Karpas-422 (cell line): ENCODE results near the gene GNG4. TPM values are rescaled to one million over a fixed set of nuclear protein-coding genes. Genes with fewer than 3 reads are reported as not detected.
"Not testable (repeated sequence)": the region's sequence is repeated elsewhere in the genome, so short reads cannot be mapped to it uniquely, and the experiment has no call there.

Experiments used
- DNase-seq: peaks from one replicate; pipeline ENCODE4 v3.0.0-alpha.2; 2015
- H2AFZ ChIP-seq: fragments of 200-600 bp; sonication (generic); 2 replicates; pipeline ENCODE4 v1.6.1; 2014; ENCODE audit warnings: antibody characterized with exemption, low read length, mixed read lengths
- H3K27ac ChIP-seq: fragments of 200-600 bp; sonication (generic); 2 replicates; pipeline ENCODE4 v1.5.1; 2014; ENCODE audit warnings: mild to moderate bottlenecking, low read length, moderate library complexity
- H3K27me3 ChIP-seq: fragments of 200-600 bp; sonication (generic); 2 replicates; pipeline ENCODE4 v1.6.1; 2014; ENCODE audit warnings: low read length, mixed read lengths
- H3K36me3 ChIP-seq: fragments of 200-600 bp; sonication (generic); 2 replicates; pipeline ENCODE4 v1.6.1; 2014; ENCODE audit warnings: low read length, mixed read lengths; ENCODE audit not compliant: insufficient read depth
- H3K4me1 ChIP-seq: fragments of 200-600 bp; sonication (generic); 2 replicates; pipeline ENCODE4 v1.6.1; 2014; ENCODE audit warnings: mild to moderate bottlenecking, low read length, mixed read lengths
- H3K4me2 ChIP-seq: fragments of 200-600 bp; sonication (generic); 2 replicates; pipeline ENCODE4 v1.6.1; 2014; ENCODE audit warnings: low read length, low read depth, mild to moderate bottlenecking; ENCODE audit not compliant: poor library complexity, severe bottlenecking
- H3K4me3 ChIP-seq: fragments of 200-600 bp; sonication (generic); 2 replicates; pipeline ENCODE4 v1.5.1; 2014; ENCODE audit warnings: mild to moderate bottlenecking, antibody characterized with exemption, low read length, mixed read lengths
- H3K79me2 ChIP-seq: fragments of 200-600 bp; sonication (generic); 2 replicates; pipeline ENCODE4 v1.6.1; 2014; ENCODE audit warnings: mild to moderate bottlenecking, low read length, mixed read lengths
- H3K9ac ChIP-seq: fragments of 200-600 bp; sonication (generic); 2 replicates; pipeline ENCODE4 v1.6.0; 2014; ENCODE audit warnings: low read length
- H3K9me2 ChIP-seq: fragments of 200-600 bp; sonication (generic), shearing (Covaris generic); replicated peaks from 2 replicates; pipeline ENCODE4 v1.6.0; 2014; ENCODE audit warnings: mild to moderate bottlenecking, low read length, moderate library complexity; ENCODE audit not compliant: insufficient read depth
- H3K9me3 ChIP-seq: fragments of 300-700, 200-600 bp; sonication (generic); 2 replicates; pipeline ENCODE4 v1.6.1; 2014; ENCODE audit warnings: low read length, mixed read lengths
- H4K20me1 ChIP-seq: fragments of 200-600 bp; sonication (generic); 2 replicates; pipeline ENCODE4 v1.6.1; 2014; ENCODE audit warnings: mild to moderate bottlenecking, antibody characterized with exemption, low read length, low read depth; ENCODE audit not compliant: insufficient read depth
- total RNA-seq: library from RNA; depleted of rRNA; stranded (reverse); fragments of >200 nt; shearing (Covaris generic); gene quantifications from 2 replicates; pipeline ENCODE4 v1.2.3, GENCODE V29; 2014; ENCODE audit warnings: low replicate concordance

Gene GNG4
- total RNA-seq, 1 experiment from 2014 or later: not detected

DNA sequence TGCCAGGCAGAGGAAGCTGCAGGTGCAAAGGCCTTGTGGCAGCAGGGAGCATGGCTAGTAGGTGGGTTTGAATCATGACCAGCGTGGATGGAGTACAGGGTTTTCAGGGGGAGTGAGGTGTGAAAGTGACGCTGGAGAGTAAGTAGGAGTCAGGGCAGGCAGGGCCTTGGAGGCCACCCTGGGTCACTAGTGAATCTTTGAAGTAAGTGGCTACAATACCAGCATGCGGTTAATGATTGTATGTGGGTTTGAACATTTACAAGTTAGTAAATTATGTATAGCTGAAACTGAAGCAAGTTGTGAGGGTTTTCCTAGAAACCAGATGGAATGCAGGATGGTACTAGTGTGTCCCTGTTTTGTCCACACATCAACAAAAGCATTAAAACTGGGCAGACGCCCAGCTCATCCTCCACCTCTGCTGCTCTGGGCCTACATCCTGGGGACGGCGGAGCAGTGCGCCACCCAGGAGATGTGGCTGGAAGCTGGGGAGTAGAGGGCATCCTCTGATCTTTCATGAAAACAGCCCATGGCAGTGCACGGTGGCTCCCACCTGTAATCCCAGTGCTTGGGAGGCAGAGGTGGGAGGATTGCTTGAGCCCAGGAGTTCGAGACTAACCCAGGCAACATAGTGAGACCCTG, 104.2 kb downstream of the GNG4 start:
- Histone ChIP-seq H3K27me3 (no peaks in the 10 kb centered on the region), H2AFZ (no peak overlapping the region), H3K9ac (no peak overlapping the region), H3K9me3 (no peaks in the 10 kb centered on the region), H4K20me1 (no peaks in the 10 kb centered on the region), H3K79me2 (no peaks in the 10 kb centered on the region), H3K4me3 (no peak overlapping the region), H3K4me2 (no peak overlapping the region), H3K36me3 (no peaks in the 10 kb centered on the region), H3K27ac (no peak overlapping the region), H3K4me1 (no peaks in the 10 kb centered on the region), H3K9me2 (no peaks in the 10 kb centered on the region)
- no peak for DNase-seq

DNA sequence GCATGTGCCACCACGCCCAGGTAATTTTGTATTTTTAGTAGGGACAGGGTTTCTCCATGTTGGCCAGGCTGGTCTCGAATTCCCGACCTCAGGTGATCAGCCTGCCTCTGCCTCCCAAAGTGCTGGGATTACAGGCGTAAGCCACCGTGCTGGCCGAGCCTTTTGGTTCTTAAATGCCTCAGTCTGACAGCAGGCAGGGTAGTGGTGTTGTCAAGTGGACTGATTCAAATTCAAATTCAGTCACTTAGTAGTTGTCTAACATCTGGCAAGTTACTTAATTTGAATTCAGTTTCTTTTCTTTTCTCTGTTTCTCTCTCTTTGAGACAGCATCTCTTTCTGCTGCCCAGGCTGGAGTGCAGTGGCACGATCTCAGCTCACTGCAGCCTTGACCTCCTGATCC, 106.7 kb downstream of the GNG4 start:
- not testable (repeated sequence) for H3K9ac ChIP-seq, H3K9me3 ChIP-seq, H4K20me1 ChIP-seq, H3K27ac ChIP-seq, H3K79me2 ChIP-seq, H3K4me2 ChIP-seq, H3K27me3 ChIP-seq, H3K36me3 ChIP-seq, H3K4me3 ChIP-seq, H3K4me1 ChIP-seq, DNase-seq, H2AFZ ChIP-seq, H3K9me2 ChIP-seq

DNA sequence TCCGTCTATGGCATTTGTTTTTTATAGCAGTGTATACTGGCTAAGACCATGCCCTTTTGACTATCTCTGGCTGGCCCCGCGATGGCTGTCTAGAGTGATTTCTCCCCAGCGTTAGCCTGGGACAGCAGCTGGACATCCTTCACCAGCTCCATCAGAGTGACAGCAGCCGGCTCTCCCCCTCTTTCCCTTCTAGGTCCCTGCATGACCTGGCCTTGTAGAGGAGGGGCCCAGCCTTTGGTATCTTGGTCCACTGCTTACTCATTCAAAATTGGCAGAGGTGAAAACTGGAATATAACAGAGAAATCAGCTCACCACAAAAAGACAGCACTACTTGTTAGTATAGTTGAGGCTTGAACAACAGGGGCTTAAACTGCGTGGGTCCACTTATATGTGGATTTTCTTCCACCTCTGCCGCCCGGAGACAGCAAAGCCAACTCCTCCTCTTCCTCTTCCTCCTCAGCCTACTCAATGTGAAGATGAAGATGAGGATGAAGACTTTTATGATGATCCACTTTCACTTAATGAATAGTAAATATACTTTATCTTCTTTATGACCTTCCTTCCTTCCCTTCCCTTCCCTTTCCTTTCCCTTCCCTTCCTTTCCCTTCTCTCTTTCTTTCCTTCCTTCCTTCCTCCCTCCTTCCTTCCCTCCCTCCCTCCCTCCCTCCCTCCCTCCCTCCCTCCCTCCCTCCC, 116.0 kb downstream of the GNG4 start:
- Histone ChIP-seq H3K4me2 (no peak overlapping the region), H3K79me2 (no peaks in the 10 kb centered on the region), H2AFZ (no peak overlapping the region), H3K9me2 (no peaks in the 10 kb centered on the region), H3K9me3 (no peaks in the 10 kb centered on the region), H3K4me3 (no peak overlapping the region), H3K27ac (no peak overlapping the region), H3K36me3 (no peaks in the 10 kb centered on the region), H3K27me3 (no peaks in the 10 kb centered on the region), H4K20me1 (no peaks in the 10 kb centered on the region), H3K4me1 (peaks cover 12% of the 10 kb centered on the region), H3K9ac (no peak overlapping the region)
- no peak for DNase-seq

DNA sequence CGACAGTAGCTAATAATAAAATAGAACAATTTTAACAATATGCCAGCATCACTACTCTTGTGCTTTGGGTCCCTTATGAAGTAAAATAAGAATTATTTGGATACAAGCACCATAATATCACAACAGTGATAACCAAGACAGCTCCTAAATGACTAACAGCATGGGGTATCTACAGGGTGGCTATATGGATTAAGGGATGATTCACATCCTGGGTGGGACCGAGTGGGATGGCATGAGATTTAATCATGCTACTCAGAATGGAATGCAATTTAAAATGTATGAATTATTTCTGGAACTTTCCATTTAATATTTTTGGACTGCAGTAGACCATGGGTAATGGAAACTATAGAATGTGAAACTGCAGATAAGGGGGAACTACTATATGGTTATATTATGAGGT, 117.2 kb downstream of the GNG4 start:
- no peak for DNase-seq
- H3K79me2 ChIP-seq: no peaks in the 10 kb centered on the region
- no peak overlapping the region for H3K9ac ChIP-seq
- no peak overlapping the region for H3K4me3 ChIP-seq
- no peak overlapping the region for H3K27ac ChIP-seq
- no peaks in the 10 kb centered on the region for H4K20me1 ChIP-seq
- peaks cover 12% of the 10 kb centered on the region for H3K4me1 ChIP-seq
- no peak overlapping the region for H2AFZ ChIP-seq
- H3K9me3 ChIP-seq: no peaks in the 10 kb centered on the region
- no peaks in the 10 kb centered on the region for H3K27me3 ChIP-seq
- H3K9me2 ChIP-seq: no peaks in the 10 kb centered on the region
- H3K36me3 ChIP-seq: no peaks in the 10 kb centered on the region
- no peak overlapping the region for H3K4me2 ChIP-seq

DNA sequence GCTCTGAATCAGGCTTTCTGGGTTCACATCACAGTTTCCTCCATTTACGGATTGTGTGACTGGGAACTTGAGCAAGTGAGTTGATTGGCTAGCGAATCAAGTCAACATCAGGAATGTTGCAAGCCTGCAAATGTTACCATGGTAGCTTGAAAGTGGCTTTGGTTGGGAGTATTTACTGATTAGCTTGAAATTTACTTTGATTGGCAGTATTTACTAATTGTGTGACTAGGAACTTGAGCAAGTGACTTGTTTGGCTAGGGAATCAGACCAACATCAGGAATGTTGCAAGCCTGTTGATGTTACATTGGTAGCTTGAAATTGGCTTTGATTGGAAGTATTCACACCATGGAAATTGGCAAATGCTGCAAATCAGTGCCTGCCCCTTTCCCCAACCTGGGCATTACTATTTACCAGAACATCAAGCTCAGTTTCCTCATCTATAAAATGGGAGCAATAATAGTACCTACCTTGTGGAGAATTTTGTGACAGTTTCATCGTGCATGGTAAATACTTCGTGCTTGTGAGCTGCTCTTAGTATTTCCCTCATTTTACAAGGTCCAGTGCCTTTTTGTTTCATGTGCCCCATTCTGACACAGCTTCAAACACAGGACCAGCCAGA, 122.3 kb downstream of the GNG4 start:
- H3K4me3 ChIP-seq: no peak overlapping the region
- no peak overlapping the region for H3K27ac ChIP-seq
- no peak for DNase-seq
- H3K9me3 ChIP-seq: no peaks in the 10 kb centered on the region
- H3K4me1 ChIP-seq: peaks cover 12% of the 10 kb centered on the region
- H3K9ac ChIP-seq: no peak overlapping the region
- no peak overlapping the region for H3K4me2 ChIP-seq
- H4K20me1 ChIP-seq: no peaks in the 10 kb centered on the region
- no peak overlapping the region for H2AFZ ChIP-seq
- H3K79me2 ChIP-seq: no peaks in the 10 kb centered on the region
- no peaks in the 10 kb centered on the region for H3K9me2 ChIP-seq
- H3K27me3 ChIP-seq: no peaks in the 10 kb centered on the region
- H3K36me3 ChIP-seq: no peaks in the 10 kb centered on the region

DNA sequence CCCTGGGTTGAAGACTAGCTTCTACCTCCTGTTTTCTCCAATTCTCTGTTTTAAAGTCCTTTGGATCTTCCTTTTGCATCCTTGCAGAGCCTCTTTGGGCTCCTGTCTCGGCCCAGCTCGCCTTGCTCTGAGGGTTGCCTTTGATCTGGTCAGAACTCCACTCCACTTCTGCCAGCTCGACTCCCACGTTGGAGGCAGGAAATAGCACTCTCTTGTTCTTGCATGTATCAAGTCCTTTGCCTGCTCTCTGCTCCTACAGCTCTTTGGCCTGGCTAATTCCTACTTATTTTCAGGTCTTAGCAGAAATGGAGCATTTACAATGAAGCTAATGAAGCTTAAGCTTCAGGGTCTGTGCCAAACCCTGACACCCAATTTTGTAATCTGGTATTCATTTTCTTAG, 124.3 kb downstream of the GNG4 start:
- Histone ChIP-seq H3K4me3 (no peak overlapping the region), H3K4me2 (no peak overlapping the region), H3K4me1 (peaks cover under 1% of the 10 kb centered on the region; the same call in 1 of the 2 replicates), H3K9ac (no peak overlapping the region), H3K27me3 (no peaks in the 10 kb centered on the region), H2AFZ (no peak overlapping the region), H3K9me3 (no peaks in the 10 kb centered on the region), H3K36me3 (no peaks in the 10 kb centered on the region), H3K27ac (no peak overlapping the region), H3K9me2 (no peaks in the 10 kb centered on the region), H4K20me1 (no peaks in the 10 kb centered on the region), H3K79me2 (no peaks in the 10 kb centered on the region)
- no peak for DNase-seq

DNA sequence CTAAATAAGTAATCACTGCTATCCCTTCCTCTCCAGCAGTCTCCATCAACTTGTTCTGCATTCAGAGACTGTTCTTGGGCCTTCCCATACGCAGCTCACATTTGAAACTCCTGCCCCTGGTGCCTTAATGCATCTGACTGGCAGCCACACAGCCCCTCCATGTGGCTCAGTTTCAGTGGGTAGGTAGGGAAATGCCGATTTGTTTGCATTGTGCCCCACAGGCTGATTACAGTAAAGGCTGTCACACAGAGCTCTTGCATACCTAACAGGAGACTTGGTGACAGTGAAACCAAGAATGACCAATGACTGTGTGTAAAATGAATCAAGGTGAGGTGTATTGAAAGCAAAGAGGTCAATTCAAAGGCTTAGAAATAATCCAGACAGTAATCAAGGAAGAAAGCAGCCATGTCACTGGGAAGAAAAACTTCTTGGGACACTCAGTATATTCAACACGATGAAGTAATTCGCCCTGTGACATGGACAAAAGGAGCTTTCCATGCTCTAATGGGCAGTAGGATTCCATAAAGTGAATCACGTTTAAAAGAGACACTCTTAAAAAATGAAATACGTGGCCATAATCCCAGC, 132.6 kb downstream of the GNG4 start:
- H3K36me3 ChIP-seq: no peaks in the 10 kb centered on the region
- H4K20me1 ChIP-seq: no peaks in the 10 kb centered on the region
- no peaks in the 10 kb centered on the region for H3K27me3 ChIP-seq
- H2AFZ ChIP-seq: no peak overlapping the region
- no peaks in the 10 kb centered on the region for H3K9me2 ChIP-seq
- peaks cover 14% of the 10 kb centered on the region for H3K4me1 ChIP-seq
- H3K9ac ChIP-seq: no peak overlapping the region
- H3K27ac ChIP-seq: no peak overlapping the region
- no peak overlapping the region for H3K4me2 ChIP-seq
- no peak for DNase-seq
- H3K9me3 ChIP-seq: no peaks in the 10 kb centered on the region
- no peak overlapping the region for H3K4me3 ChIP-seq
- H3K79me2 ChIP-seq: no peaks in the 10 kb centered on the region

DNA sequence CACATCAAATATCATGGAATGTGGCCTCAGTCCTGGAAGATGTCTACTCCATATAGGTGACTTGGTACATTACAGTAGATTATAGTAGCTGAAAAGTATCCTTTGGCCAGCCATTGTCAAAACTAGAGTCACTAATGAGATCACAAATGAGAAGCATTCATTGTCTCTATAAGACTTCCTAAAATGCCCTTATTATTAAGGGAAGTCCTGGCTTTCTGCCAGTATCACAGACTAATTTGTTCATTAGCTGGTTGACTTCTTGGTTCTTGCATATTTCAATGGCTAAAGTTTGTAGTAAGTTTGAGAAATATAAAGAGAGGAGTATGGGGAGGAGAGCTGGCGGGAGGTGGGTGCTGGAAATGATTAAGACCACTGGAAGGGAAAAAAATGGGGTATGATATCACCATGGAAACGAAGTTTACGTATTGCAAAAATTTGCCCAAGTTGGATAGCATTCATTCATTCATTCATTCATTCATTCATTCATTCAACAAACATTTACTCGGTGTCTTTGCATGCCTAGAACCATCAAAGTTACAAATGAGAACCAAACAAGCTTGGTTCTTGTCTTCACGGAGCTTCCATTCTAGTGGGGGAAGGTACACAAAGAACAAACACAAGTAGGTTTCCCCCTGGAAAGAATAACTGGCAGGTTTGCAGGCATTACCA, 133.6 kb downstream of the GNG4 start:
- no peaks in the 10 kb centered on the region for H4K20me1 ChIP-seq
- no peaks in the 10 kb centered on the region for H3K9me3 ChIP-seq
- no peak for DNase-seq
- no peak overlapping the region for H3K4me2 ChIP-seq
- H3K4me3 ChIP-seq: no peak overlapping the region
- no peak overlapping the region for H2AFZ ChIP-seq
- no peaks in the 10 kb centered on the region for H3K79me2 ChIP-seq
- H3K9me2 ChIP-seq: no peaks in the 10 kb centered on the region
- no peaks in the 10 kb centered on the region for H3K27me3 ChIP-seq
- H3K4me1 ChIP-seq: peaks cover 14% of the 10 kb centered on the region
- no peak overlapping the region for H3K9ac ChIP-seq
- no peak overlapping the region for H3K27ac ChIP-seq
- no peaks in the 10 kb centered on the region for H3K36me3 ChIP-seq
